Sigmoid colon (tissue), 7 donors: ENCODE measurements around the gene PAK5. TPM values are rescaled to one million over a fixed set of nuclear protein-coding genes. Genes with fewer than 3 reads are reported as not detected.

Source experiments
- DNase-seq: peaks from one replicate; pipeline ENCODE4 v3.0.0-alpha.2; 2019
- H3K27ac ChIP-seq, 4 donors: fragments of 200-600 bp; sonication (generic); one replicate each; pipeline ENCODE4 v1.5.1; 2016 to 2019; ENCODE audit warnings: mild to moderate bottlenecking in 1 of 4
- H3K27me3 ChIP-seq, 3 donors: fragments of 200-600 bp; sonication (generic); one replicate each; pipeline ENCODE4 v1.5.1; 2019; ENCODE audit warnings: mild to moderate bottlenecking in 1 of 3
- H3K36me3 ChIP-seq, 4 donors: fragments of 200-600 bp; sonication (generic); one replicate each; pipeline ENCODE4 v1.5.1; 2016 to 2019
- H3K4me1 ChIP-seq, 4 donors: fragments of 200-600 bp; sonication (generic); one replicate each; pipeline ENCODE4 v1.5.1; 2017 to 2019
- H3K4me3 ChIP-seq, 4 donors: fragments of 200-600 bp; sonication (generic); one replicate each; pipeline ENCODE4 v1.5.1; 2017 to 2019; ENCODE audit warnings: mild to moderate bottlenecking in 2 of 4, moderate library complexity in 1 of 4
- H3K9me3 ChIP-seq, 4 donors: fragments of 200-600 bp in 3 of 4; sonication (generic) in 3 of 4; one replicate each; pipeline versions ENCODE4 v1.5.1 to v1.6.1; 2013 to 2019
- CTCF ChIP-seq, 4 experiments: fragments of 450-650 bp in 3 of 4; fragments of 200-600 bp in 1 of 4; IDR thresholded peaks; one replicate each; pipeline ENCODE4 v1.5.1; 2016 to 2019; ENCODE audit warnings: antibody characterized with exemption in 4 of 4, mild to moderate bottlenecking in 3 of 4, moderate library complexity in 2 of 4
- EP300 ChIP-seq, 4 donors: sonication (generic); formaldehyde crosslinking; IDR thresholded peaks; one replicate each; pipeline ENCODE4 v1.6.1; 2017; ENCODE audit warnings: antibody characterized with exemption in 4 of 4
- POLR2A ChIP-seq, 2 donors: fragments of 450-650 bp; IDR thresholded peaks; one replicate each; pipeline ENCODE4 v1.6.1; 2016; ENCODE audit warnings: antibody characterized with exemption in 2 of 2, mild to moderate bottlenecking in 2 of 2, moderate library complexity in 2 of 2
- POLR2AphosphoS5 ChIP-seq, 4 donors: sonication (generic); formaldehyde crosslinking; IDR thresholded peaks; one replicate each; pipeline ENCODE4 v1.6.1; 2017; ENCODE audit warnings: antibody characterized with exemption in 4 of 4
- WGBS, 2 donors: extraction: QIAGEN DNeasy Blood & Tissue Kit; methylation state at CpG; one replicate each; pipeline ENCODE4 v1.1.7; 2013; 5-methylcytosine and 5-hydroxymethylcytosine counted together
- intact Hi-C: fragments of 100-400 bp; cut with DNase I; formaldehyde crosslinking; loops from one replicate; pipeline ENCODE4 v1.15.1; 2023
- polyA plus RNA-seq, 3 donors: library from polyadenylated mRNA; stranded (reverse); fragments of 200-250 nt; gene quantifications; one replicate each; pipeline ENCODE4 v1.2.3, GENCODE V29; 2013
- total RNA-seq, 4 donors: library from RNA; depleted of rRNA; stranded (reverse); fragments of >200 nt; gene quantifications; one replicate each; pipeline ENCODE4 v1.1.0, GENCODE V29; 2016
- donor health status: healthy with polysubstance abuse.
- donor health status: Bipolar disorder and iron deficiency.
- donor health status: healthy.

Gene PAK5
- total and polyA plus RNA-seq, 7 donors = 0.03 to 0.36 (median 0.16) TPM; not detected in 2

DNA sequence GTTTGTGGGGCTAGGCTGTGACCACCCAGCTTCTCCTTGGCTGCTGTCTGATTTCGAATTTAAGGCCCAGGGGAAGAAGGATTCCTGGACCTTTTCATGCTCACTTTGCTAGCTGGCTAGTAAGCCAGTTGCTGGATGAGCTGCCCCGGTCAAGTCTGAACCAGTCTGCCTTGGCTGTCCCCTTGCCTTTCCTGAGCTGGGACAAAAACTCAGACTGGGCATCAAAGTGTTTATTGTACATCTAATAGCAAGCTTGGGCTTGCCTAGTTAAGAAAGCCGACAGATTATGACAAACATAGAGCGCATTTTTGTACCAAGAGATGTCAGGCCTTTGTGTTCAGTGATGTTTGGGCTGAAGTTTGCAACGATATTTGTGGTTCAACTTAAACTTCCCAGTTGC, 750 bp upstream of the PAK5 start:
- intact Hi-C loops = no loop called here
- no peaks in the 10 kb centered on the region for H3K9me3 ChIP-seq
- peaks cover 0 to 12% (median 4%) of the 10 kb centered on the region in 4 donors for H3K4me1 ChIP-seq
- peaks cover 0 to 22% (median 13%) of the 10 kb centered on the region in 3 donors for H3K27me3 ChIP-seq
- H3K4me3 ChIP-seq = no peak overlapping the region
- 76 to 83% methylated on average over 5 of the region's 5 CpGs for WGBS, 2 donors
- H3K27ac ChIP-seq = no peak overlapping the region
- no peak for DNase-seq
- H3K36me3 ChIP-seq = no peaks in the 10 kb centered on the region
- TF ChIP-seq EP300 (IDR thresholded peaks at IDR 0.05) (no peak), POLR2A (IDR thresholded peaks at IDR 0.05) (no peak), CTCF (IDR thresholded peaks at IDR 0.05) (no peak), POLR2AphosphoS5 (IDR thresholded peaks at IDR 0.05) (no peak)

GRCh38 chr20:9838035-9838377, 870 bp downstream of the PAK5 start:
- intact Hi-C loops = no loop called here
- Histone ChIP-seq H3K27ac (no peak overlapping the region), H3K9me3 (no peaks in the 10 kb centered on the region), H3K4me1 (peaks cover 0 to 12% (median 4%) of the 10 kb centered on the region in 4 donors), H3K4me3 (peak overlapping the region in 2 of 4 donors; percentile 36 to 40), H3K36me3 (no peaks in the 10 kb centered on the region), H3K27me3 (peaks cover 0 to 22% (median 13%) of the 10 kb centered on the region in 3 donors)
- WGBS, 2 donors = 10 to 19% methylated on average over 14 of the region's 14 CpGs
- no peak for DNase-seq
- TF ChIP-seq CTCF (IDR thresholded peaks at IDR 0.05) (no peak), POLR2AphosphoS5 (IDR thresholded peaks at IDR 0.05) (no peak), POLR2A (IDR thresholded peaks at IDR 0.05) (no peak), EP300 (IDR thresholded peaks at IDR 0.05) (no peak)

- H3K4me3 ChIP-seq = no peak overlapping the region
These were observed 1.2 kb downstream of the PAK5 start for GRCh38 chr20:9837634-9838033.

DNA sequence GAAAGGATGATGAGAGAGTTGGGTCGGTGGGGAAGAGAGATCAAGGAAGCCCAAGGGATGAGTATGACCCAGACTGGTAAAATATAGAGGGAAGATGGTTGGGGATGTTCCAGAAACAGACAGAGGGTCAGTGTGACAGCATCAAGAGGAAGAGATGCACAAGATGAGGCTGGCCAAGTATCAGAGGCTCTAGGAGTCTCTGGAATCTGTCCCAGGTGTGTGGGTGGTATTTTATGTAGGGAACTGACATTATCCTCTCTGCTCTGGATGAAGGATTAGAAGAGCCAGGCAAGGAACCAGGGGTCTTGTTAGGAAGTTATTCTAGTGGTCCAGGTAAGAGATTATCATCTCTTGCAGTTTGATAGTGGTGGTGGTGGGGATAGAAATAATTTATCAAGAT, 3.6 kb downstream of the PAK5 start:
- peaks cover 0 to 12% (median 4%) of the 10 kb centered on the region in 4 donors for H3K4me1 ChIP-seq
- H3K27ac ChIP-seq = no peak overlapping the region
- no peak for TF ChIP-seq POLR2AphosphoS5 (IDR thresholded peaks at IDR 0.05)
- TF ChIP-seq POLR2A (IDR thresholded peaks at IDR 0.05) = no peak
- no peak for TF ChIP-seq EP300 (IDR thresholded peaks at IDR 0.05)
- no peak for TF ChIP-seq CTCF (IDR thresholded peaks at IDR 0.05)
- H3K9me3 ChIP-seq = no peaks in the 10 kb centered on the region
- H3K27me3 ChIP-seq = peaks cover 0 to 22% (median 13%) of the 10 kb centered on the region in 3 donors
- intact Hi-C loops = no loop called here
- no peak overlapping the region for H3K4me3 ChIP-seq
- DNase-seq = no peak
- WGBS, 2 donors = 52 to 77% methylated on average over 1 of the region's 1 CpG
- H3K36me3 ChIP-seq = no peaks in the 10 kb centered on the region

More at GRCh38 chr20:9837634-9838033, 1.2 kb downstream of the PAK5 start:
- intact Hi-C loops = no loop called here
- no peaks in the 10 kb centered on the region for H3K36me3 ChIP-seq
- no peak overlapping the region for H3K27ac ChIP-seq
- no peaks in the 10 kb centered on the region for H3K9me3 ChIP-seq
- 44 to 46% methylated on average over 7 of the region's 7 CpGs for WGBS, 2 donors
- peaks cover 0 to 22% (median 13%) of the 10 kb centered on the region in 3 donors for H3K27me3 ChIP-seq
- H3K4me1 ChIP-seq = peaks cover 0 to 12% (median 4%) of the 10 kb centered on the region in 4 donors
- TF ChIP-seq EP300 (IDR thresholded peaks at IDR 0.05) (no peak), POLR2AphosphoS5 (IDR thresholded peaks at IDR 0.05) (no peak), POLR2A (IDR thresholded peaks at IDR 0.05) (no peak), CTCF (IDR thresholded peaks at IDR 0.05) (no peak)
- no peak for DNase-seq

- no peak for TF ChIP-seq POLR2A (IDR thresholded peaks at IDR 0.05)
- TF ChIP-seq POLR2AphosphoS5 (IDR thresholded peaks at IDR 0.05) = no peak
- TF ChIP-seq EP300 (IDR thresholded peaks at IDR 0.05) = no peak
- TF ChIP-seq CTCF (IDR thresholded peaks at IDR 0.05) = no peak
- Histone ChIP-seq H3K4me1 (no peaks in the 10 kb centered on the region), H3K9me3 (no peaks in the 10 kb centered on the region), H3K27me3 (no peaks in the 10 kb centered on the region), H3K4me3 (no peak overlapping the region), H3K27ac (no peak overlapping the region), H3K36me3 (no peaks in the 10 kb centered on the region)
- WGBS, 2 donors = 92 to 96% methylated on average over 5 of the region's 5 CpGs
- DNase-seq = no peak
- intact Hi-C loops = no loop called here
These were observed 7.8 kb downstream of the PAK5 start for GRCh38 chr20:9831032-9831431.
